ENCODE measurements around the gene DDX17. TPM values are rescaled to one million over a fixed set of nuclear protein-coding genes. Genes with fewer than 3 reads are reported as not detected.

DDX17 gene
- total RNA-seq, 1 donor: 496 TPM

GRCh38 chr22:38465673-38466490 lies 40.2 kb downstream of the DDX17 start:
- H3K4me1 ChIP-seq (ENCODE audit: insufficient read depth, low read length): peaks cover 21% of the 10 kb centered on the region
- H3K27me3 ChIP-seq (ENCODE audit: insufficient read depth, low read length): peaks cover 24% of the 10 kb centered on the region
- peaks cover 6% of the 10 kb centered on the region for H4K20me1 ChIP-seq (ENCODE audit: insufficient read depth, low read length)
- peak; percentile 93 for DNase-seq (ENCODE audit: insufficient read length, low spot score, missing footprints)
- TF ChIP-seq CTCF (IDR thresholded peaks at IDR 0.05; ENCODE audit: extremely low read depth, low read depth, low read length): no peak
- no peak overlapping the region for H3K4me2 ChIP-seq (ENCODE audit: insufficient read depth, low read length)
- H3K36me3 ChIP-seq (ENCODE audit: insufficient read depth, low read length): peaks cover 7% of the 10 kb centered on the region
- peaks cover 28% of the 10 kb centered on the region for H3K79me2 ChIP-seq (ENCODE audit: insufficient read depth, low read length)
- no peak overlapping the region for H3K4me3 ChIP-seq (ENCODE audit: insufficient read depth, low read length)
- no peak overlapping the region for H3K27ac ChIP-seq (ENCODE audit: low read depth, low read length)
- no peak overlapping the region for H2AFZ ChIP-seq (ENCODE audit: low read length)
- H3K9me3 ChIP-seq (ENCODE audit: low read depth, low read length): no peaks in the 10 kb centered on the region

GRCh38 chr22:38464992-38465672 lies 41.0 kb downstream of the DDX17 start:
- Histone ChIP-seq H3K9me3 (ENCODE audit: low read depth, low read length) (no peaks in the 10 kb centered on the region), H3K27ac (ENCODE audit: low read depth, low read length) (no peak overlapping the region), H3K4me3 (ENCODE audit: insufficient read depth, low read length) (no peak overlapping the region), H4K20me1 (ENCODE audit: insufficient read depth, low read length) (peaks cover under 1% of the 10 kb centered on the region), H3K27me3 (ENCODE audit: insufficient read depth, low read length) (peaks cover 32% of the 10 kb centered on the region), H2AFZ (ENCODE audit: low read length) (no peak overlapping the region), H3K79me2 (ENCODE audit: insufficient read depth, low read length) (peaks cover 21% of the 10 kb centered on the region), H3K36me3 (ENCODE audit: insufficient read depth, low read length) (peaks cover 1% of the 10 kb centered on the region), H3K4me1 (ENCODE audit: insufficient read depth, low read length) (peaks cover 21% of the 10 kb centered on the region), H3K4me2 (ENCODE audit: insufficient read depth, low read length) (no peak overlapping the region)
- DNase-seq (ENCODE audit: insufficient read length, low spot score, missing footprints): peak; percentile 58
- TF ChIP-seq CTCF (IDR thresholded peaks at IDR 0.05; ENCODE audit: extremely low read depth, low read depth, low read length): no peak

- no peak overlapping the region for H2AFZ ChIP-seq (ENCODE audit: low read length)
- H3K27me3 ChIP-seq (ENCODE audit: insufficient read depth, low read length): peaks cover 50% of the 10 kb centered on the region
- no peak overlapping the region for H3K27ac ChIP-seq (ENCODE audit: low read depth, low read length)
- TF ChIP-seq CTCF (IDR thresholded peaks at IDR 0.05; ENCODE audit: extremely low read depth, low read depth, low read length): no peak
- no peak overlapping the region for H3K4me2 ChIP-seq (ENCODE audit: insufficient read depth, low read length)
- peaks cover 2% of the 10 kb centered on the region for H3K79me2 ChIP-seq (ENCODE audit: insufficient read depth, low read length)
- H3K4me3 ChIP-seq (ENCODE audit: insufficient read depth, low read length): no peak overlapping the region
- no peaks in the 10 kb centered on the region for H4K20me1 ChIP-seq (ENCODE audit: insufficient read depth, low read length)
- peaks cover 13% of the 10 kb centered on the region for H3K4me1 ChIP-seq (ENCODE audit: insufficient read depth, low read length)
- H3K36me3 ChIP-seq (ENCODE audit: insufficient read depth, low read length): no peaks in the 10 kb centered on the region
- peak; percentile 47 for DNase-seq (ENCODE audit: insufficient read length, low spot score, missing footprints)
- H3K9me3 ChIP-seq (ENCODE audit: low read depth, low read length): no peaks in the 10 kb centered on the region
These were observed 42.9 kb downstream of the DDX17 start for GRCh38 chr22:38462960-38463784.

Data from osteoblast (primary cell).